ENCODE data around the gene RLBP1. TPM values are rescaled to one million over a fixed set of nuclear protein-coding genes. Genes with fewer than 3 reads are reported as not detected.

The RLBP1 gene
- total RNA-seq, 4 donors from 2014 or later, result not detected

- intact Hi-C loops (cut with DNase I; ENCODE audit: low total_unique reads), result no loop called here
- no peaks in the 10 kb centered on the region for H3K9me3 ChIP-seq
- no peaks in the 10 kb centered on the region for H3K27me3 ChIP-seq
- no peak overlapping the region for H3K27ac ChIP-seq
- DNase-seq, result no peak
- H3K4me1 ChIP-seq, result no peaks in the 10 kb centered on the region
- H3K4me3 ChIP-seq, result no peak overlapping the region
- TF ChIP-seq POLR2A (IDR thresholded peaks at IDR 0.05), result no peak
- TF ChIP-seq, protein P1, sequence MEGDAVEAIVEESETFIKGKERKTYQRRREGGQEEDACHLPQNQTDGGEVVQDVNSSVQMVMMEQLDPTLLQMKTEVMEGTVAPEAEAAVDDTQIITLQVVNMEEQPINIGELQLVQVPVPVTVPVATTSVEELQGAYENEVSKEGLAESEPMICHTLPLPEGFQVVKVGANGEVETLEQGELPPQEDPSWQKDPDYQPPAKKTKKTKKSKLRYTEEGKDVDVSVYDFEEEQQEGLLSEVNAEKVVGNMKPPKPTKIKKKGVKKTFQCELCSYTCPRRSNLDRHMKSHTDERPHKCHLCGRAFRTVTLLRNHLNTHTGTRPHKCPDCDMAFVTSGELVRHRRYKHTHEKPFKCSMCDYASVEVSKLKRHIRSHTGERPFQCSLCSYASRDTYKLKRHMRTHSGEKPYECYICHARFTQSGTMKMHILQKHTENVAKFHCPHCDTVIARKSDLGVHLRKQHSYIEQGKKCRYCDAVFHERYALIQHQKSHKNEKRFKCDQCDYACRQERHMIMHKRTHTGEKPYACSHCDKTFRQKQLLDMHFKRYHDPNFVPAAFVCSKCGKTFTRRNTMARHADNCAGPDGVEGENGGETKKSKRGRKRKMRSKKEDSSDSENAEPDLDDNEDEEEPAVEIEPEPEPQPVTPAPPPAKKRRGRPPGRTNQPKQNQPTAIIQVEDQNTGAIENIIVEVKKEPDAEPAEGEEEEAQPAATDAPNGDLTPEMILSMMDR (IDR thresholded peaks at IDR 0.05), result no peak
- H3K36me3 ChIP-seq, result no peaks in the 10 kb centered on the region
Measured at GRCh38 chr15:89196241-89196640, 25.1 kb downstream of the RLBP1 start.

GRCh38 chr15:89195836-89196235 lies 25.5 kb downstream of the RLBP1 start:
- Histone ChIP-seq H3K4me1 (no peaks in the 10 kb centered on the region), H3K9me3 (no peaks in the 10 kb centered on the region), H3K4me3 (no peak overlapping the region), H3K36me3 (no peaks in the 10 kb centered on the region), H3K27ac (no peak overlapping the region), H3K27me3 (no peaks in the 10 kb centered on the region)
- TF ChIP-seq, protein P1 (IDR thresholded peaks at IDR 0.05), result no peak
- no peak for TF ChIP-seq POLR2A (IDR thresholded peaks at IDR 0.05)
- intact Hi-C loops (cut with DNase I; ENCODE audit: low total_unique reads), result no loop called here
- DNase-seq, result no peak

- Histone ChIP-seq H3K4me3 (no peak overlapping the region), H3K27ac (no peak overlapping the region)
- intact Hi-C loops (cut with DNase I; ENCODE audit: low total_unique reads), result no loop called here
Measured at GRCh38 chr15:89194608-89195007, 26.8 kb downstream of the RLBP1 start.

GRCh38 chr15:89192766-89193165 lies 28.6 kb downstream of the RLBP1 start:
- no peaks in the 10 kb centered on the region for H3K4me1 ChIP-seq
- no peak overlapping the region for H3K27ac ChIP-seq
- intact Hi-C loops (cut with DNase I; ENCODE audit: low total_unique reads), result no loop called here
- H3K9me3 ChIP-seq, result no peaks in the 10 kb centered on the region
- H3K27me3 ChIP-seq, result no peaks in the 10 kb centered on the region
- no peak for DNase-seq
- no peak overlapping the region for H3K4me3 ChIP-seq
- no peaks in the 10 kb centered on the region for H3K36me3 ChIP-seq
- TF ChIP-seq POLR2A (IDR thresholded peaks at IDR 0.05), result no peak
- TF ChIP-seq, protein P1 (IDR thresholded peaks at IDR 0.05), result no peak

More at GRCh38 chr15:89194608-89195007, 26.8 kb downstream of the RLBP1 start:
- no peak for TF ChIP-seq POLR2A (IDR thresholded peaks at IDR 0.05)
- TF ChIP-seq, protein P1 (IDR thresholded peaks at IDR 0.05), result no peak
- no peaks in the 10 kb centered on the region for H3K4me1 ChIP-seq
- no peaks in the 10 kb centered on the region for H3K9me3 ChIP-seq
- no peaks in the 10 kb centered on the region for H3K27me3 ChIP-seq
- H3K36me3 ChIP-seq, result no peaks in the 10 kb centered on the region
- DNase-seq, result no peak

- TF ChIP-seq, protein P1 (IDR thresholded peaks at IDR 0.05), result no peak
- TF ChIP-seq POLR2A (IDR thresholded peaks at IDR 0.05), result no peak
- no peaks in the 10 kb centered on the region for H3K36me3 ChIP-seq
- no peak overlapping the region for H3K27ac ChIP-seq
- H3K27me3 ChIP-seq, result no peaks in the 10 kb centered on the region
- intact Hi-C loops (cut with DNase I; ENCODE audit: low total_unique reads), result no loop called here
- H3K4me3 ChIP-seq, result no peak overlapping the region
- DNase-seq, result no peak
- no peaks in the 10 kb centered on the region for H3K4me1 ChIP-seq
- H3K9me3 ChIP-seq, result no peaks in the 10 kb centered on the region
Measured at GRCh38 chr15:89192136-89192535, 29.2 kb downstream of the RLBP1 start.
